Chondrocyte (in vitro differentiated cells): ENCODE results near the gene MRPS31. TPM values are rescaled to one million over a fixed set of nuclear protein-coding genes. Genes with fewer than 3 reads are reported as not detected.
A peak's percentile ranks its signal among the peaks of the same experiment; 100 is the strongest.

Source experiments
- DNase-seq: peaks from one replicate; pipeline ENCODE4 v3.0.0; 2021; ENCODE audit warnings: mixed read lengths, low spot score
- H3K27ac Mint-ChIP-seq: one replicate; pipeline ENCODE4 v1.8.0; 2021; ENCODE audit warnings: mild to moderate bottlenecking, moderate library complexity, mixed read lengths; ENCODE audit not compliant: unreplicated experiment
- H3K27me3 Mint-ChIP-seq: 2 replicates; pipeline ENCODE4 v1.8.0; 2021; ENCODE audit warnings: low read depth, mixed read lengths
- H3K36me3 Mint-ChIP-seq: 2 replicates; pipeline ENCODE4 v1.8.0; 2021; ENCODE audit warnings: low read depth, mixed read lengths
- H3K4me1 Mint-ChIP-seq: 2 replicates; pipeline ENCODE4 v1.8.0; 2021; ENCODE audit warnings: low read depth, mild to moderate bottlenecking, mixed read lengths
- H3K4me3 Mint-ChIP-seq: one replicate; pipeline ENCODE4 v1.8.0; 2021; ENCODE audit warnings: mild to moderate bottlenecking, moderate library complexity, mixed read lengths; ENCODE audit not compliant: unreplicated experiment
- H3K9me3 Mint-ChIP-seq: 2 replicates; pipeline ENCODE4 v1.8.0; 2021; ENCODE audit warnings: low read depth, mixed read lengths
- CTCF ChIP-seq: fragments of 200-600 bp; sonication (generic); IDR thresholded peaks from 2 replicates; pipeline ENCODE4 v1.5.0; 2021; ENCODE audit warnings: antibody characterized with exemption, mild to moderate bottlenecking, moderate library complexity
- long read RNA-seq: library from polyadenylated mRNA; stranded (forward); transcript quantifications from one replicate; pipeline ENCODE4 v2.0.0, GENCODE V29; 2021
- total RNA-seq: library from RNA; stranded (reverse); gene quantifications from 3 replicates; pipeline ENCODE4 v1.2.1, GENCODE V29; 2021

Gene MRPS31
- total RNA-seq: 11.5 to 15.4 TPM (median 12.3 TPM) in 3 replicates
- long read RNA-seq, transcript MRPS31-201 (7 exons, 1,462 nt): major isoform, 15 of 16 reads
- long read RNA-seq, partial matches to known transcripts: 0 of 16 reads
- long read RNA-seq, other reads (novel, unspliced or antisense): 1 of 16 reads

- Mint-ChIP-seq H3K27me3 (no peaks in the 10 kb centered on the region), H3K36me3 (no peaks in the 10 kb centered on the region), H3K27ac (peak within 1 kb of the TSS; percentile 94), H3K4me3 (peak within 1 kb of the TSS; percentile 96), H3K4me1 (peaks cover 17% of the 10 kb centered on the region), H3K9me3 (no peaks in the 10 kb centered on the region)
- TF ChIP-seq CTCF: peak; percentile 9
- DNase-seq: peak; percentile 97
Observed at GRCh38 chr13:40770934-40771618, at the start of gene MRPS31. Gene MRPS31, minus strand, starts transcription at chr13:40771190. Its CDS starts 54 bp downstream, at chr13:40771136.

GRCh38 chr13:40819797-40820315 is 48.9 kb upstream of the MRPS31 start:
- Mint-ChIP-seq H3K9me3 (peaks cover 24% of the 10 kb centered on the region), H3K4me1 (no peaks in the 10 kb centered on the region), H3K36me3 (peaks cover 23% of the 10 kb centered on the region), H3K27me3 (no peaks in the 10 kb centered on the region), H3K27ac (no peak overlapping the region), H3K4me3 (no peak overlapping the region)
- no peak for DNase-seq
- TF ChIP-seq CTCF: no peak

GRCh38 chr13:40818926-40819325 is 47.9 kb upstream of the MRPS31 start:
- Mint-ChIP-seq H3K27ac (no peak overlapping the region), H3K4me1 (no peaks in the 10 kb centered on the region), H3K9me3 (peaks cover 26% of the 10 kb centered on the region), H3K27me3 (no peaks in the 10 kb centered on the region), H3K36me3 (peaks cover 25% of the 10 kb centered on the region), H3K4me3 (no peak overlapping the region)
- TF ChIP-seq CTCF: no peak
- no peak for DNase-seq

- no peak for DNase-seq
- Mint-ChIP-seq H3K4me1 (no peaks in the 10 kb centered on the region), H3K4me3 (no peak overlapping the region), H3K27ac (no peak overlapping the region), H3K27me3 (no peaks in the 10 kb centered on the region), H3K36me3 (peaks cover 32% of the 10 kb centered on the region), H3K9me3 (peaks cover 26% of the 10 kb centered on the region)
- no peak for TF ChIP-seq CTCF
Observed at GRCh38 chr13:40814803-40815202, 43.8 kb upstream of the MRPS31 start.

- H3K36me3 Mint-ChIP-seq: peaks cover 38% of the 10 kb centered on the region
- peaks cover 26% of the 10 kb centered on the region for H3K9me3 Mint-ChIP-seq
- no peaks in the 10 kb centered on the region for H3K4me1 Mint-ChIP-seq
- H3K4me3 Mint-ChIP-seq: no peak overlapping the region
- DNase-seq: no peak
- H3K27ac Mint-ChIP-seq: no peak overlapping the region
- TF ChIP-seq CTCF: peak; percentile 65
- no peaks in the 10 kb centered on the region for H3K27me3 Mint-ChIP-seq
Observed at GRCh38 chr13:40813667-40814454, 42.9 kb upstream of the MRPS31 start.
